Endothelial cell of umbilical vein (primary cell): ENCODE measurements around the gene AFDN. TPM values are rescaled to one million over a fixed set of nuclear protein-coding genes. Genes with fewer than 3 reads are reported as not detected.

Experiments
- BruUV-seq: library from RNA; stranded (reverse); fragments of 400-500 nt; replicated peaks from 2 replicates; lab custom pipeline; 2021; lab: Mats Ljungman, UMichigan
- CTCF ChIA-PET: fragments of 300-600, 350-600 bp; sonication (Branson Sonifier 250); formaldehyde crosslinking; loops from one replicate; lab custom pipeline; 2021; ENCODE audit warnings: antibody characterized with exemption, inconsistent platforms; lab: Charles Lee
- POLR2A ChIA-PET: fragments of 300-600, 350-600 bp; sonication (Branson Sonifier 250); formaldehyde crosslinking; loops from one replicate; lab custom pipeline; 2021; ENCODE audit warnings: antibody characterized with exemption, inconsistent platforms; lab: Charles Lee
- DNase-seq: peaks from one replicate; pipeline ENCODE4 v3.0.0-alpha.2; 2011; ENCODE audit warnings: low read depth, low spot score
- FAIRE-seq: peaks from 2 replicates; lab custom pipeline; 2011; peaks lifted over from hg19 to GRCh38; lab: Jason Lieb, UNC
- H2AFZ ChIP-seq: 2 replicates; pipeline ENCODE4 v1.6.0; 2012; ENCODE audit warnings: low read depth, low read length, control low read depth, inconsistent platforms
- H3K27ac ChIP-seq: 2 replicates; pipeline ENCODE4 v1.5.1; 2011; ENCODE audit warnings: low read depth, mild to moderate bottlenecking, control low read depth, low read length, moderate library complexity; ENCODE audit not compliant: insufficient read depth
- H3K27me3 ChIP-seq, 2 experiments: 2 replicates each; pipeline versions ENCODE4 v1.6.0 to v1.6.1; 2011; ENCODE audit warnings: low read length in 2 of 2, mixed read lengths in 1 of 2; ENCODE audit not compliant: control insufficient read depth in 2 of 2, insufficient read depth in 2 of 2
- H3K36me3 ChIP-seq, 2 experiments: 2 replicates in 1 of 2; 3 replicates in 1 of 2; pipeline ENCODE4 v1.5.1; 2011; ENCODE audit warnings: low read length in 2 of 2, mild to moderate bottlenecking in 1 of 2, moderate library complexity in 1 of 2; ENCODE audit not compliant: control insufficient read depth in 2 of 2, insufficient read depth in 2 of 2; ENCODE audit errors: extremely low read depth in 1 of 2
- H3K4me1 ChIP-seq: 3 replicates; pipeline ENCODE4 v1.5.1; 2011; ENCODE audit warnings: mild to moderate bottlenecking, low read length; ENCODE audit not compliant: control insufficient read depth, insufficient read depth; ENCODE audit errors: extremely low read depth
- H3K4me2 ChIP-seq: 2 replicates; pipeline ENCODE4 v1.6.1; 2011; ENCODE audit warnings: low read length, control low read depth, mixed read lengths; ENCODE audit not compliant: insufficient read depth
- H3K4me3 ChIP-seq, 3 experiments: fragments of 200-600 bp in 1 of 3; sonication (generic), shearing (Covaris generic) in 1 of 3; replicated peaks in 1 of 3; 2 replicates each; pipeline ENCODE4 v1.5.1; 2011 to 2016; ENCODE audit warnings: control low read depth in 3 of 3, low read length in 3 of 3, mild to moderate bottlenecking in 2 of 3, inconsistent platforms in 1 of 3, low read depth in 1 of 3, moderate library complexity in 1 of 3; ENCODE audit not compliant: insufficient read depth in 1 of 3
- H3K79me2 ChIP-seq: 2 replicates; pipeline ENCODE4 v1.6.0; 2012; ENCODE audit warnings: low read length, inconsistent platforms; ENCODE audit not compliant: control insufficient read depth, insufficient read depth
- H3K9ac ChIP-seq: replicated peaks from 2 replicates; pipeline ENCODE3; 2011; ENCODE audit warnings: low read length, control low read depth; ENCODE audit not compliant: insufficient read depth; ENCODE audit errors: extremely low read depth
- H3K9me1 ChIP-seq: replicated peaks from 3 replicates; pipeline ENCODE4 v1.6.0; 2011; ENCODE audit warnings: mild to moderate bottlenecking, low read length; ENCODE audit not compliant: control insufficient read depth, insufficient read depth; ENCODE audit errors: extremely low read depth
- H3K9me3 ChIP-seq: replicated peaks from 2 replicates; pipeline ENCODE4 v1.5.1; 2012; ENCODE audit warnings: low read length, inconsistent platforms; ENCODE audit not compliant: control insufficient read depth, insufficient read depth
- H4K20me1 ChIP-seq: replicated peaks from 2 replicates; pipeline ENCODE3; 2011; ENCODE audit warnings: mild to moderate bottlenecking, low read length; ENCODE audit not compliant: control insufficient read depth, insufficient read depth; ENCODE audit errors: extremely low read depth
- EZH2 ChIP-seq: IDR thresholded peaks from 2 replicates; pipeline ENCODE4 v1.6.1; 2012; ENCODE audit warnings: borderline replicate concordance, low read depth, mild to moderate bottlenecking, moderate library complexity, low read length, inconsistent platforms; ENCODE audit not compliant: severe bottlenecking
- FOS ChIP-seq: IDR thresholded peaks from 2 replicates; pipeline ENCODE4 v1.6.1; 2011; ENCODE audit warnings: mild to moderate bottlenecking, low read length, moderate library complexity, borderline replicate concordance; ENCODE audit not compliant: insufficient read depth
- GATA2 ChIP-seq: IDR thresholded peaks from 2 replicates; pipeline ENCODE4 v1.7.0; 2011; ENCODE audit warnings: low read depth, mild to moderate bottlenecking, moderate library complexity, mixed read lengths, low read length; ENCODE audit not compliant: insufficient read length, insufficient read depth
- JUN ChIP-seq: IDR thresholded peaks from 2 replicates; pipeline ENCODE4 v1.6.1; 2011; ENCODE audit warnings: borderline replicate concordance, low read depth; ENCODE audit not compliant: insufficient read length, insufficient read depth
- MAX ChIP-seq: IDR thresholded peaks from 2 replicates; pipeline ENCODE4 v1.6.1; 2011; ENCODE audit not compliant: insufficient read depth, insufficient read length
- MYC ChIP-seq: IDR thresholded peaks from one replicate; pipeline ENCODE4 v1.6.1; 2011; ENCODE audit warnings: mild to moderate bottlenecking, low read depth, low read length
- POLR2A ChIP-seq: IDR thresholded peaks from 2 replicates; pipeline ENCODE4 v1.6.1; 2012; ENCODE audit warnings: low read depth, mild to moderate bottlenecking, control low read depth, low read length
- POLR2AphosphoS5 ChIP-seq: IDR thresholded peaks from 2 replicates; pipeline ENCODE4 v1.6.1; 2012; ENCODE audit warnings: low read depth, mild to moderate bottlenecking, control low read depth, low read length, moderate library complexity; ENCODE audit not compliant: insufficient read depth
- dilution Hi-C: fragments of 300-500 bp; cut with MboI; formaldehyde crosslinking; loops from one replicate; pipeline ENCODE4 v1.15.0; 2019; ENCODE audit warnings: low sequenced_read_pairs; ENCODE audit not compliant: extremely low pct_ligation_motif_present
- intact Hi-C: fragments of 100-400 bp; cut with micrococcal nuclease; formaldehyde crosslinking; loops from one replicate; pipeline ENCODE4 v1.10.0; 2022
- polyA plus RNA-seq, 4 experiments: library from polyadenylated mRNA; depleted of rRNA in 3 of 4; stranded (reverse) in 3 of 4; unstranded in 1 of 4; fragments of >200 nt; gene quantifications; 2 replicates each; pipeline versions ENCODE4 v1.2.1 to v1.2.3, GENCODE V29; 2011 to 2012; ENCODE audit warnings: missing spikeins in 1 of 4
- total RNA-seq: library from RNA; stranded (reverse); gene quantifications from 2 replicates; pipeline ENCODE4 v1.2.3, GENCODE V29; 2021
- TF ChIP-seq, protein P1 (sequence below), 2 donors: IDR thresholded peaks; 1 replicate in 1 of 2; 2 replicates in 1 of 2; pipeline ENCODE4 v1.5.1; 2011; ENCODE audit warnings: low read length in 2 of 2, mild to moderate bottlenecking in 2 of 2, moderate library complexity in 2 of 2, control low read depth in 1 of 2, inconsistent platforms in 1 of 2, low read depth in 1 of 2; ENCODE audit not compliant: insufficient read depth in 1 of 2; ENCODE audit errors: extremely low read depth in 1 of 2

AFDN gene
- total and polyA plus RNA-seq, 2 donors (not counting 3 experiments of a cell fraction or from before 2014, with no cell fraction given), result 31.0 to 134 TPM

- CTCF ChIA-PET, result no interaction called here
Measured at GRCh38 chr6:167965592-167966539, 139.2 kb downstream of the AFDN start.

More at GRCh38 chr6:167965592-167966539, 139.2 kb downstream of the AFDN start:
- Histone ChIP-seq H3K9me3 (no peaks in the 10 kb centered on the region), H3K36me3 (peaks cover 19% of the 10 kb centered on the region in 2 experiments), H3K4me3 (no peak overlapping the region), H3K9me1 (no peaks in the 10 kb centered on the region), H4K20me1 (no peaks in the 10 kb centered on the region), H3K9ac (no peak overlapping the region), H3K4me2 (no peak overlapping the region), H3K4me1 (peaks cover 6% of the 10 kb centered on the region), H2AFZ (no peak overlapping the region), H3K79me2 (no peaks in the 10 kb centered on the region), H3K27me3 (no peaks in the 10 kb centered on the region), H3K27ac (no peak overlapping the region)
- POLR2A ChIA-PET, result no interaction called here
- TF ChIP-seq FOS, result no peak
- TF ChIP-seq, protein P1, sequence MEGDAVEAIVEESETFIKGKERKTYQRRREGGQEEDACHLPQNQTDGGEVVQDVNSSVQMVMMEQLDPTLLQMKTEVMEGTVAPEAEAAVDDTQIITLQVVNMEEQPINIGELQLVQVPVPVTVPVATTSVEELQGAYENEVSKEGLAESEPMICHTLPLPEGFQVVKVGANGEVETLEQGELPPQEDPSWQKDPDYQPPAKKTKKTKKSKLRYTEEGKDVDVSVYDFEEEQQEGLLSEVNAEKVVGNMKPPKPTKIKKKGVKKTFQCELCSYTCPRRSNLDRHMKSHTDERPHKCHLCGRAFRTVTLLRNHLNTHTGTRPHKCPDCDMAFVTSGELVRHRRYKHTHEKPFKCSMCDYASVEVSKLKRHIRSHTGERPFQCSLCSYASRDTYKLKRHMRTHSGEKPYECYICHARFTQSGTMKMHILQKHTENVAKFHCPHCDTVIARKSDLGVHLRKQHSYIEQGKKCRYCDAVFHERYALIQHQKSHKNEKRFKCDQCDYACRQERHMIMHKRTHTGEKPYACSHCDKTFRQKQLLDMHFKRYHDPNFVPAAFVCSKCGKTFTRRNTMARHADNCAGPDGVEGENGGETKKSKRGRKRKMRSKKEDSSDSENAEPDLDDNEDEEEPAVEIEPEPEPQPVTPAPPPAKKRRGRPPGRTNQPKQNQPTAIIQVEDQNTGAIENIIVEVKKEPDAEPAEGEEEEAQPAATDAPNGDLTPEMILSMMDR (IDR thresholded peaks at IDR 0.05; ENCODE audit: extremely low read depth in 1 of 2, insufficient read depth in 1 of 2, low read depth in 1 of 2, low read length in 2 of 2), result no peak
- no peak for TF ChIP-seq GATA2
- no peak for TF ChIP-seq POLR2A
- no peak for TF ChIP-seq EZH2
- TF ChIP-seq MAX, result no peak
- no peak for TF ChIP-seq MYC
- no peak for TF ChIP-seq POLR2AphosphoS5
- TF ChIP-seq JUN, result no peak
- no peak for FAIRE-seq
- no TSS peak for BruUV-seq
- intact Hi-C loops, result no loop called here
- dilution Hi-C loops, result no loop called here
- no peak for DNase-seq
